GM13977 (cell line): ENCODE data around the gene SLAMF1.

ENCODE experiments used
- DNase-seq: peaks from one replicate; pipeline ENCODE4 v3.0.0; 2012; ENCODE audit warnings: low spot score
- CTCF ChIP-seq: IDR thresholded peaks from 2 replicates; pipeline ENCODE4 v1.5.1; 2012; ENCODE audit warnings: mild to moderate bottlenecking, control low read depth; ENCODE audit not compliant: insufficient read depth; ENCODE audit errors: extremely low read depth, missing control alignments
- in situ Hi-C: fragments of 300-500 bp; cut with MboI; formaldehyde crosslinking; loops from one replicate; pipeline ENCODE4 v1.12.0; 2022; ENCODE audit warnings: low sequenced_read_pairs, low pct_unique_long_range_greater_than_20kb, mixed read lengths, inconsistent platforms; ENCODE audit not compliant: unreplicated experiment

SLAMF1 gene

GRCh38 chr1:160612613-160613218, 34.1 kb downstream of the SLAMF1 start:
- no peak for DNase-seq
- no peak for TF ChIP-seq CTCF
- in situ Hi-C loops: no loop called here

GRCh38 chr1:160610569-160611242, 36.1 kb downstream of the SLAMF1 start:
- TF ChIP-seq CTCF: no peak
- in situ Hi-C loops: no loop called here
- no peak for DNase-seq

- in situ Hi-C loops: loop anchor here (5.0 kb wide), 1 partner anchor 182 kb away; no protein-coding TSS in a partner anchor
Observed at GRCh38 chr1:160608941-160609340, 37.9 kb downstream of the SLAMF1 start.

GRCh38 chr1:160608514-160608913, 38.3 kb downstream of the SLAMF1 start:
- no peak for DNase-seq
- no peak for TF ChIP-seq CTCF
- in situ Hi-C loops: loop anchor here (5.0 kb wide), 1 partner anchor 181 kb away; no protein-coding TSS in a partner anchor

More at GRCh38 chr1:160608941-160609340, 37.9 kb downstream of the SLAMF1 start:
- no peak for DNase-seq
- no peak for TF ChIP-seq CTCF

- DNase-seq: no peak
- in situ Hi-C loops: loop anchor here (5.0 kb wide), 1 partner anchor 181 kb away; no protein-coding TSS in a partner anchor
- TF ChIP-seq CTCF: no peak
Observed at GRCh38 chr1:160608057-160608456, 38.8 kb downstream of the SLAMF1 start.

- no peak for DNase-seq
- TF ChIP-seq CTCF: no peak
- in situ Hi-C loops: loop anchor here (5.0 kb wide), 1 partner anchor 180 kb away; no protein-coding TSS in a partner anchor
Observed at GRCh38 chr1:160607672-160608032, 39.2 kb downstream of the SLAMF1 start.
